Liver (tissue), 3 donors: ENCODE results near the gene FOXF2.

Experiments used
- JUND ChIP-seq, 2 donors: IDR thresholded peaks; 2 replicates each; pipeline ENCODE4 v1.6.1; 2016; ENCODE audit warnings: antibody characterized with exemption in 2 of 2
- NR2F2 ChIP-seq: IDR thresholded peaks from 2 replicates; pipeline ENCODE4 v1.6.1; 2016; ENCODE audit warnings: antibody characterized with exemption
- RAD21 ChIP-seq, 2 donors: IDR thresholded peaks; 2 replicates each; pipeline ENCODE4 v1.6.1; 2016; ENCODE audit warnings: antibody characterized with exemption in 2 of 2, mild to moderate bottlenecking in 2 of 2
- RXRA ChIP-seq, 2 donors: IDR thresholded peaks; 2 replicates each; pipeline ENCODE4 v1.6.1; 2017 to 2018; ENCODE audit warnings: antibody characterized with exemption in 2 of 2, mild to moderate bottlenecking in 1 of 2
- SP1 ChIP-seq: IDR thresholded peaks from 2 replicates; pipeline ENCODE4 v1.6.1; 2018; ENCODE audit warnings: antibody characterized with exemption, mild to moderate bottlenecking
- YY1 ChIP-seq: IDR thresholded peaks from 2 replicates; pipeline ENCODE4 v1.6.1; 2016; ENCODE audit warnings: antibody characterized with exemption, mild to moderate bottlenecking
- TF ChIP-seq, protein P1 (sequence below): fragments of 150-350 bp; IDR thresholded peaks from 2 replicates; pipeline ENCODE4 v1.5.1; 2017; ENCODE audit warnings: improper control_type of control experiment, low read depth, low read length; ENCODE audit not compliant: missing input control
- TF ChIP-seq, protein P2 (sequence below): IDR thresholded peaks from 2 replicates; pipeline ENCODE4 v1.6.1; 2016; ENCODE audit warnings: antibody characterized with exemption
- donor health status: healthy.
- donor health status: healthy.

DNA sequence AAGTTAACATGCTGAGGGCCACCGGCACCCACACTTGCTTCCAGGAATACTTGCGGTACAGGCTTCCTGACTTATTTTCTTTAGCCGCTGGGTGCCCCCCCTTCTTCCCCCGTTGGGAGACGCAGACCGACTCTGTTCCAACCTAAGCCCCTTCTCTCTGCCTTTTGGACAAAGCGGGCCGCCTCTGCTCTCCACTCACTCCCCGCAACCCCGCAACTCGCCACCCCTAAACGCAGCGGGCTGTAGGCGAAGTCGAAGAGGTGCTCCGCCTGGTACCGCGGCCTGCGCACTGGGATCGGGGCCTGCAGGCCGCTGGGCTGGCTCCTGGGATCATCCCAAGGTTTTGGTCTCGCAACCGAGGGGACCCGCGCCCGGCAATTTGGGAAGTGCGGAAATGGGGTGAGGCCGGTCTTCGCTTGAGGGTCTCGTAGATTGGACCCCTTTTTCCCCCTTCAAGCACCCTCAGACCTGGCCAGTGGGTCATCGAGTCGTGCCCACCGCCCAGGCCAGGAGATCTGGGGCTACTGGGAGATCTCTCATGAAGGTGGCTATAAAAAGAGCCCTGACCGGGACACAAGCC lies 4.7 kb upstream of the FOXF2 start:
- TF ChIP-seq, protein P1, sequence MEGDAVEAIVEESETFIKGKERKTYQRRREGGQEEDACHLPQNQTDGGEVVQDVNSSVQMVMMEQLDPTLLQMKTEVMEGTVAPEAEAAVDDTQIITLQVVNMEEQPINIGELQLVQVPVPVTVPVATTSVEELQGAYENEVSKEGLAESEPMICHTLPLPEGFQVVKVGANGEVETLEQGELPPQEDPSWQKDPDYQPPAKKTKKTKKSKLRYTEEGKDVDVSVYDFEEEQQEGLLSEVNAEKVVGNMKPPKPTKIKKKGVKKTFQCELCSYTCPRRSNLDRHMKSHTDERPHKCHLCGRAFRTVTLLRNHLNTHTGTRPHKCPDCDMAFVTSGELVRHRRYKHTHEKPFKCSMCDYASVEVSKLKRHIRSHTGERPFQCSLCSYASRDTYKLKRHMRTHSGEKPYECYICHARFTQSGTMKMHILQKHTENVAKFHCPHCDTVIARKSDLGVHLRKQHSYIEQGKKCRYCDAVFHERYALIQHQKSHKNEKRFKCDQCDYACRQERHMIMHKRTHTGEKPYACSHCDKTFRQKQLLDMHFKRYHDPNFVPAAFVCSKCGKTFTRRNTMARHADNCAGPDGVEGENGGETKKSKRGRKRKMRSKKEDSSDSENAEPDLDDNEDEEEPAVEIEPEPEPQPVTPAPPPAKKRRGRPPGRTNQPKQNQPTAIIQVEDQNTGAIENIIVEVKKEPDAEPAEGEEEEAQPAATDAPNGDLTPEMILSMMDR: no peak
- no peak for TF ChIP-seq RXRA (IDR thresholded peaks at IDR 0.05)
- TF ChIP-seq, protein P2, sequence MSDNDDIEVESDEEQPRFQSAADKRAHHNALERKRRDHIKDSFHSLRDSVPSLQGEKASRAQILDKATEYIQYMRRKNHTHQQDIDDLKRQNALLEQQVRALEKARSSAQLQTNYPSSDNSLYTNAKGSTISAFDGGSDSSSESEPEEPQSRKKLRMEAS: no peak
- TF ChIP-seq JUND (IDR thresholded peaks at IDR 0.05): no peak
- no peak for TF ChIP-seq SP1
- TF ChIP-seq RAD21 (IDR thresholded peaks at IDR 0.05): no peak
- TF ChIP-seq YY1: no peak
- TF ChIP-seq NR2F2: no peak
